Smooth muscle cell (in vitro differentiated cells): ENCODE data around the gene ING1. TPM values are rescaled to one million over a fixed set of nuclear protein-coding genes. Genes with fewer than 3 reads are reported as not detected.
A peak's percentile ranks its signal among the peaks of the same experiment; 100 is the strongest.

ENCODE experiments used
- DNase-seq: peaks from one replicate; lab custom pipeline; 2025; ENCODE audit not compliant: unreplicated experiment; lab: John Stamatoyannopoulos, UW
- H2AFZ ChIP-seq: fragments of 200-600 bp; sonication (generic); 2 replicates; pipeline ENCODE4 v1.6.0; 2016; ENCODE audit warnings: antibody characterized with exemption, low read depth, mild to moderate bottlenecking
- H3F3A ChIP-seq: fragments of 200-600 bp; sonication (generic); 2 replicates; pipeline ENCODE4 v1.6.0; 2017; ENCODE audit warnings: antibody characterized with exemption, low read depth
- H3K27ac ChIP-seq: fragments of 200-600 bp; sonication (generic); 2 replicates; pipeline ENCODE4 v1.5.1; 2016; ENCODE audit warnings: low read depth, mild to moderate bottlenecking
- H3K27me3 ChIP-seq: fragments of 200-600 bp; sonication (generic); 2 replicates; pipeline ENCODE4 v1.6.1; 2016; ENCODE audit warnings: low read depth, mild to moderate bottlenecking
- H3K36me3 ChIP-seq: fragments of 200-600 bp; sonication (generic); 2 replicates; pipeline ENCODE4 v1.5.1; 2016; ENCODE audit warnings: low read depth
- H3K4me1 ChIP-seq: fragments of 200-600 bp; sonication (generic); 2 replicates; pipeline ENCODE4 v1.5.1; 2016; ENCODE audit warnings: low read depth
- H3K4me2 ChIP-seq: fragments of 200-600 bp; sonication (generic); 2 replicates; pipeline ENCODE4 v1.6.0; 2016; ENCODE audit warnings: mild to moderate bottlenecking
- H3K4me3 ChIP-seq: fragments of 200-600 bp; sonication (generic); 2 replicates; pipeline ENCODE4 v1.5.1; 2016; ENCODE audit warnings: mild to moderate bottlenecking
- H3K79me2 ChIP-seq: fragments of 200-600 bp; sonication (generic); 2 replicates; pipeline ENCODE4 v1.6.0; 2016; ENCODE audit warnings: low read depth, mild to moderate bottlenecking
- H3K9ac ChIP-seq: fragments of 200-600 bp; sonication (generic); 2 replicates; pipeline ENCODE4 v1.6.0; 2016; ENCODE audit warnings: low read depth
- H3K9me3 ChIP-seq: fragments of 200-600 bp; sonication (generic); replicated peaks from 2 replicates; pipeline ENCODE4 v1.5.1; 2016; ENCODE audit warnings: low read depth
- H4K20me1 ChIP-seq: fragments of 200-600 bp; sonication (generic); 2 replicates; pipeline ENCODE4 v1.6.0; 2016; ENCODE audit warnings: low read depth
- WGBS: methylation state at CpG from one replicate; pipeline ENCODE4 v1.1.7; 2016; ENCODE audit warnings: low lambda C conversion rate; 5-methylcytosine and 5-hydroxymethylcytosine counted together
- polyA plus RNA-seq: library from polyadenylated mRNA; unstranded; fragments of >200 nt; fragmentation: Nextera tagmentation; extraction: Ambion mirVana; gene quantifications from 2 replicates; pipeline ENCODE4 v1.2.1, GENCODE V29; 2016
- total RNA-seq: library from RNA; depleted of rRNA; stranded (reverse); fragments of >200 nt; gene quantifications from 2 replicates; pipeline ENCODE4 v1.2.3, GENCODE V29; 2014
- TF ChIP-seq, protein P1 (sequence below): fragments of 200-600 bp; sonication (generic); IDR thresholded peaks from 2 replicates; pipeline ENCODE4 v1.5.1; 2017; ENCODE audit warnings: borderline replicate concordance, mild to moderate bottlenecking, antibody characterized with exemption; ENCODE audit not compliant: insufficient read depth, poor library complexity, severe bottlenecking

ING1 gene
- total and polyA plus RNA-seq, 2 experiments from 2014 or later, result 13.8 to 29.3 TPM

DNA sequence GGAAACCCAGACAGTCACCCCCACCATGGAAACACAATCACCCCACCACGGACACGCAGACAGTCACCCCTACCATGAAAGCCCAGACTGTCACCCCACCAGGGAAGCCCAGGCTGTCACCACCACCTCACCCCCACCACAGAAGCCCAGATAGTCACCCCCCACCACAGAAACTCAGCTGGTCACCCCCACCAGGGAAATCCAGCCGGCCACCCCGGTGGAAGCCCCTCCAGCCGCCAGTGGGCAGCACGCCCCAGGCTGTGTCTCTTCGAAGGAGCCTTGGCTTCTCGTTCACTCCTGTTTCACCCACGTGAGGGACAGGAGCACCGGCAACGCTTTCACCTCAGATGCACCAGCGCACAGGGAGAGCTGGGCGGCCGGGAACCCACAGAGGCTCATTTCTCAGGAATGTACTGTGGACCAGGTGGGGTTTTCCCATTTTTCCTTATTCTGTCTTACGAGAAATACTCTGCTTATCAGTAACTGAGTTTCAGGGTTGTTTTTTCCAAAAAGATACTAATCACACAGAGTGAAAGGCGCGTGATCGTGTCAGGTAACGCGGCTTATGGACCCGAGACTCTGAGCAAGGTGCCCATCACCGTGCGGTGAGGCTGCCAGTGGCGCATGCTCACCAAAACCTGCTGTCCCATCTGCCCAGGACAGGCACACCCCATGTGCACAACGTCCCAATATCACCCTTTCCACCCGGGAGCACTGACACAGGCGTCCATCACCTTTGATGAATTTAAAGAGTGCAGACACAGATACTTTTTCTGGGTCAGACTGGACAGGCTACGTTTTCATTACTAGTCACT, 35.6 kb upstream of the ING1 start:
- H3K27me3 ChIP-seq, result no peaks in the 10 kb centered on the region
- no peak overlapping the region for H3K27ac ChIP-seq
- 90% methylated on average over 26 of the region's 28 CpGs for WGBS
- H2AFZ ChIP-seq, result no peak overlapping the region
- TF ChIP-seq, protein P1, sequence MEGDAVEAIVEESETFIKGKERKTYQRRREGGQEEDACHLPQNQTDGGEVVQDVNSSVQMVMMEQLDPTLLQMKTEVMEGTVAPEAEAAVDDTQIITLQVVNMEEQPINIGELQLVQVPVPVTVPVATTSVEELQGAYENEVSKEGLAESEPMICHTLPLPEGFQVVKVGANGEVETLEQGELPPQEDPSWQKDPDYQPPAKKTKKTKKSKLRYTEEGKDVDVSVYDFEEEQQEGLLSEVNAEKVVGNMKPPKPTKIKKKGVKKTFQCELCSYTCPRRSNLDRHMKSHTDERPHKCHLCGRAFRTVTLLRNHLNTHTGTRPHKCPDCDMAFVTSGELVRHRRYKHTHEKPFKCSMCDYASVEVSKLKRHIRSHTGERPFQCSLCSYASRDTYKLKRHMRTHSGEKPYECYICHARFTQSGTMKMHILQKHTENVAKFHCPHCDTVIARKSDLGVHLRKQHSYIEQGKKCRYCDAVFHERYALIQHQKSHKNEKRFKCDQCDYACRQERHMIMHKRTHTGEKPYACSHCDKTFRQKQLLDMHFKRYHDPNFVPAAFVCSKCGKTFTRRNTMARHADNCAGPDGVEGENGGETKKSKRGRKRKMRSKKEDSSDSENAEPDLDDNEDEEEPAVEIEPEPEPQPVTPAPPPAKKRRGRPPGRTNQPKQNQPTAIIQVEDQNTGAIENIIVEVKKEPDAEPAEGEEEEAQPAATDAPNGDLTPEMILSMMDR, result no peak
- peaks cover 4% of the 10 kb centered on the region for H3K36me3 ChIP-seq
- H3K9ac ChIP-seq, result no peak overlapping the region
- DNase-seq, result no peak
- H3K4me1 ChIP-seq, result no peaks in the 10 kb centered on the region
- no peak overlapping the region for H3K4me2 ChIP-seq
- no peaks in the 10 kb centered on the region for H4K20me1 ChIP-seq
- H3F3A ChIP-seq, result no peaks in the 10 kb centered on the region
- H3K9me3 ChIP-seq, result no peaks in the 10 kb centered on the region
- H3K79me2 ChIP-seq, result peaks cover 6% of the 10 kb centered on the region
- H3K4me3 ChIP-seq, result no peak overlapping the region

DNA sequence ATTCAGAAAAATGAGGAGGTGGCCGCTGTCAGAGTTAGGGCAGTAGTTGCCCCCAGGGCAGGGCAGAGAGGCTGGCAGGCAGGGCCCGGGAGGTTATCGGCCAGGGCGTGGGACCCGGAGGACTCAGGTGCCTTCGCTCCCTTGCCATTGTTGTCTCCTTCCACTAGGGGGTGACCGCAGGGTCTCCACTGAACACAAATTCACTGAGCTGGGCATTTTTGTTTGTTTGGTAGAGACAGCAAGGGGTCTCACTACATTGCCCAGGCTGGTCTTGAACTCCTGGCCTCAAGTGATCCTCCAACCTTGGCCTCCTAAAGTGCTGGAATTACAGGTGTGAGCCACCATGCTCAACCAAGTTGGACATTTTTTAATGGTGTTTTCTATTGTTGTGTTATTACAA, 32.6 kb upstream of the ING1 start:
- no peaks in the 10 kb centered on the region for H3K9me3 ChIP-seq
- TF ChIP-seq, protein P1, result peak; percentile 39
- no peak overlapping the region for H3K9ac ChIP-seq
- H3K27me3 ChIP-seq, result no peaks in the 10 kb centered on the region
- no peaks in the 10 kb centered on the region for H4K20me1 ChIP-seq
- peaks cover 3% of the 10 kb centered on the region for H3K36me3 ChIP-seq
- H3K4me2 ChIP-seq, result no peak overlapping the region
- H3K27ac ChIP-seq, result no peak overlapping the region
- H3K79me2 ChIP-seq, result no peaks in the 10 kb centered on the region
- DNase-seq, result no peak
- H2AFZ ChIP-seq, result no peak overlapping the region
- H3K4me3 ChIP-seq, result no peak overlapping the region
- no peaks in the 10 kb centered on the region for H3F3A ChIP-seq
- H3K4me1 ChIP-seq, result no peaks in the 10 kb centered on the region
- WGBS, result 93% methylated on average over 6 of the region's 7 CpGs

DNA sequence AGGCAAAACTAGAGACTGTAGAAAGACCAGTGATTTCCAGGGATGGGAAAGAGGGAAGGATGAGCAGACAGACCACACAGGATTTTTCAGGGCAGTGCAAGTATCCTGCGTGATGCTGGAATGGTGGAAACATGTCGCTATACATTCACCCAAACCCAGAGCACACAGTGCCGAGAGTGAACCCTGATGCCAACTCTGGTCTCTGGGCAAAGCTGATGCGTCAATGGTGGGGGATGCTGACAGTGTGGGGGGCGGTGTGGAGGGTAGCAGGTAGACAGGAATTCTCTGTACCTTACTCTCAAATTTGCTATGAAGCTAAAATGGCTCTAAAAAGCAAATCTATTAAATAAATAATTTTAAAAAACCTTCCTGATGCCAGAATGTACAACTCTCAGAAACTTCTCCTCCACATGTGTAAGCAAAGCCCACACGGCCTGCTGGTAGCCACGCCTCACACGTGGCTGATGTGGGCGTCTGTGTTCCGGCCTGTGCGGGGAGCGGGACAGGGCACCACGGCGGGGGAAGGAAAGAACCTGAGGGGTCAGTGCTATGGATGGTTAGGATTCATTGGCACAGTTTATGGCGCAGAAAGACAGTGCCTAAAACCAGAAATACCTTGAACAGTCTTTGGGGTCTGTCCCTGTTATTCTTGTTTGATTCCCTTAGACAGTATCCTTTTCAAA, 31.5 kb upstream of the ING1 start:
- no peaks in the 10 kb centered on the region for H3K9me3 ChIP-seq
- DNase-seq, result no peak
- H3K27me3 ChIP-seq, result no peaks in the 10 kb centered on the region
- 90% methylated on average over 15 of the region's 15 CpGs for WGBS
- no peaks in the 10 kb centered on the region for H3K4me1 ChIP-seq
- TF ChIP-seq, protein P1, result no peak
- no peaks in the 10 kb centered on the region for H4K20me1 ChIP-seq
- H3K4me2 ChIP-seq, result no peak overlapping the region
- no peaks in the 10 kb centered on the region for H3K36me3 ChIP-seq
- H3F3A ChIP-seq, result no peaks in the 10 kb centered on the region
- no peak overlapping the region for H3K27ac ChIP-seq
- H3K4me3 ChIP-seq, result no peak overlapping the region
- H2AFZ ChIP-seq, result no peak overlapping the region
- H3K79me2 ChIP-seq, result no peaks in the 10 kb centered on the region
- no peak overlapping the region for H3K9ac ChIP-seq
